Peyer's patch (tissue), 4 donors: Measurements from ENCODE around the gene SLMAP.

Source experiments
- CTCF ChIP-seq, 6 experiments: fragments of 450-650 bp in 4 of 6; fragments of 200-600 bp in 2 of 6; sonication (generic) in 1 of 6; IDR thresholded peaks; one replicate each; pipeline ENCODE4 v1.5.1; 2017 to 2019; ENCODE audit warnings: antibody characterized with exemption in 6 of 6, mild to moderate bottlenecking in 3 of 6, moderate library complexity in 1 of 6
- POLR2A ChIP-seq, 2 donors: fragments of 450-650 bp; IDR thresholded peaks; one replicate each; pipeline ENCODE4 v1.5.1; 2017; ENCODE audit warnings: antibody characterized with exemption in 2 of 2, mild to moderate bottlenecking in 2 of 2, moderate library complexity in 2 of 2

GRCh38 chr3:57973715-57974477, 217.8 kb downstream of the SLMAP start:
- TF ChIP-seq CTCF (IDR thresholded peaks at IDR 0.05) (no peak), POLR2A (IDR thresholded peaks at IDR 0.05) (no peak)
